Measurements from ENCODE around the gene CREG1.

The CREG1 gene

GRCh38 chr1:167593860-167594259 is 40.3 kb upstream of the CREG1 start:
- TF ChIP-seq CEBPB (IDR thresholded peaks at IDR 0.05) (no peak), CREB1 (IDR thresholded peaks at IDR 0.05; ENCODE audit: low read depth) (no peak), FOXM1 (IDR thresholded peaks at IDR 0.05; ENCODE audit: borderline replicate concordance, low read depth) (no peak), TEAD4 (IDR thresholded peaks at IDR 0.05) (no peak), MAX (IDR thresholded peaks at IDR 0.05) (no peak), RAD21 (IDR thresholded peaks at IDR 0.05; ENCODE audit: low read depth) (no peak), EGR1 (IDR thresholded peaks at IDR 0.05) (no peak), ZBTB7A (IDR thresholded peaks at IDR 0.05; ENCODE audit: low read depth) (no peak)
- TF ChIP-seq, protein P1, sequence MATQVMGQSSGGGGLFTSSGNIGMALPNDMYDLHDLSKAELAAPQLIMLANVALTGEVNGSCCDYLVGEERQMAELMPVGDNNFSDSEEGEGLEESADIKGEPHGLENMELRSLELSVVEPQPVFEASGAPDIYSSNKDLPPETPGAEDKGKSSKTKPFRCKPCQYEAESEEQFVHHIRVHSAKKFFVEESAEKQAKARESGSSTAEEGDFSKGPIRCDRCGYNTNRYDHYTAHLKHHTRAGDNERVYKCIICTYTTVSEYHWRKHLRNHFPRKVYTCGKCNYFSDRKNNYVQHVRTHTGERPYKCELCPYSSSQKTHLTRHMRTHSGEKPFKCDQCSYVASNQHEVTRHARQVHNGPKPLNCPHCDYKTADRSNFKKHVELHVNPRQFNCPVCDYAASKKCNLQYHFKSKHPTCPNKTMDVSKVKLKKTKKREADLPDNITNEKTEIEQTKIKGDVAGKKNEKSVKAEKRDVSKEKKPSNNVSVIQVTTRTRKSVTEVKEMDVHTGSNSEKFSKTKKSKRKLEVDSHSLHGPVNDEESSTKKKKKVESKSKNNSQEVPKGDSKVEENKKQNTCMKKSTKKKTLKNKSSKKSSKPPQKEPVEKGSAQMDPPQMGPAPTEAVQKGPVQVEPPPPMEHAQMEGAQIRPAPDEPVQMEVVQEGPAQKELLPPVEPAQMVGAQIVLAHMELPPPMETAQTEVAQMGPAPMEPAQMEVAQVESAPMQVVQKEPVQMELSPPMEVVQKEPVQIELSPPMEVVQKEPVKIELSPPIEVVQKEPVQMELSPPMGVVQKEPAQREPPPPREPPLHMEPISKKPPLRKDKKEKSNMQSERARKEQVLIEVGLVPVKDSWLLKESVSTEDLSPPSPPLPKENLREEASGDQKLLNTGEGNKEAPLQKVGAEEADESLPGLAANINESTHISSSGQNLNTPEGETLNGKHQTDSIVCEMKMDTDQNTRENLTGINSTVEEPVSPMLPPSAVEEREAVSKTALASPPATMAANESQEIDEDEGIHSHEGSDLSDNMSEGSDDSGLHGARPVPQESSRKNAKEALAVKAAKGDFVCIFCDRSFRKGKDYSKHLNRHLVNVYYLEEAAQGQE (IDR thresholded peaks at IDR 0.05; ENCODE audit: low read depth): no peak

DNA sequence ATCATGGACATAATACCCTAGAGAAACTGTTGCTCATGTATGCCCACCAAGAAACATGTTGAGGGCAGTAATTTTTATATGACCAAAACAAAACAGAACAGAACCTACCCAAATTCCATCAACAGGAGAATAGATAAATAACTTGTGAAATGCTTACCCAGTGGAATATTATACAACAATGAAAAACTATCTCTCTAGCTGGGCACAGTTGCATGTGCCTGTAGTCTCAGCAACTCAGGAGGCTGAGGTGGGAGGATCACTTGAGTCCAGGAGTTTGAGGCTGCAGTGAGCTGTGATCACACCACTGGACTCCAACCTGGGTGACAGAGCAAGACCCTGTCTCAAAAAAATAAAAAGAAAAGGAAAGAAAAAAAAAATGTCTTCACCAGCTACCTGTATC is 38.9 kb upstream of the CREG1 start:
- no peak for TF ChIP-seq EGR1 (IDR thresholded peaks at IDR 0.05)
- TF ChIP-seq TEAD4 (IDR thresholded peaks at IDR 0.05): no peak
- TF ChIP-seq ZBTB7A (IDR thresholded peaks at IDR 0.05; ENCODE audit: low read depth): no peak
- TF ChIP-seq TAF1 (IDR thresholded peaks at IDR 0.05; ENCODE audit: low read depth): no peak
- TF ChIP-seq, protein P1 (IDR thresholded peaks at IDR 0.05; ENCODE audit: low read depth): no peak
- TF ChIP-seq NFIC (IDR thresholded peaks at IDR 0.05): no peak
- no peak for TF ChIP-seq RAD21 (IDR thresholded peaks at IDR 0.05; ENCODE audit: low read depth)
- no peak for TF ChIP-seq CEBPB (IDR thresholded peaks at IDR 0.05)

- no peak for TF ChIP-seq RAD21 (IDR thresholded peaks at IDR 0.05; ENCODE audit: low read depth)
- TF ChIP-seq CEBPB (IDR thresholded peaks at IDR 0.05): no peak
- no peak for TF ChIP-seq FOXM1 (IDR thresholded peaks at IDR 0.05; ENCODE audit: borderline replicate concordance, low read depth)
- no peak for TF ChIP-seq TAF1 (IDR thresholded peaks at IDR 0.05; ENCODE audit: low read depth)
- TF ChIP-seq EP300 (IDR thresholded peaks at IDR 0.05; ENCODE audit: borderline replicate concordance): no peak
- no peak for TF ChIP-seq ZBTB7A (IDR thresholded peaks at IDR 0.05; ENCODE audit: low read depth)
- no peak for TF ChIP-seq MAX (IDR thresholded peaks at IDR 0.05)
- no peak for TF ChIP-seq TCF12 (IDR thresholded peaks at IDR 0.05; ENCODE audit: low read depth)
- no peak for TF ChIP-seq USF1 (IDR thresholded peaks at IDR 0.05)
Measured at GRCh38 chr1:167588361-167588760, 34.8 kb upstream of the CREG1 start.

DNA sequence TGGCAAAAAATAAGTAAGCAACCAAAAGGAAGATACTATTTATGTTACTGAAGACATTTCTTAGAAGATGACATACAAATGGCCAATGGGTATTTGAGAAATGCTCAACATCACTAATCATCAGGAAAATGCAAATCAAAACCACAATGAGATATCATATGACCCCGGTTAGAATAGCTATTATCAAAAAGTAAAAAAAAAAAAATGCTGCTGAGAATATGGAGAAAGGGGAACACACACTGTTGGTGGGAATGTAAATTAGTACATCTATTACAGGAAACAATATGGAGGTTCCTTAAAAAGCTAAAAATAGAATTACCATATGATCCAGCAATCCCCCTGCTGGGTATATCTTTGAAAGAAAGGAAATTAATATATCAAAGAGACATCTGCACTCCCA is 34.3 kb upstream of the CREG1 start:
- TF ChIP-seq TEAD4 (IDR thresholded peaks at IDR 0.05) (no peak), FOXM1 (IDR thresholded peaks at IDR 0.05; ENCODE audit: borderline replicate concordance, low read depth) (no peak)
- TF ChIP-seq, protein P1 (IDR thresholded peaks at IDR 0.05; ENCODE audit: low read depth): no peak

GRCh38 chr1:167587342-167587741 is 33.8 kb upstream of the CREG1 start:
- TF ChIP-seq FOXM1 (IDR thresholded peaks at IDR 0.05; ENCODE audit: borderline replicate concordance, low read depth) (no peak), EGR1 (IDR thresholded peaks at IDR 0.05) (no peak), EP300 (IDR thresholded peaks at IDR 0.05; ENCODE audit: borderline replicate concordance) (no peak), RAD21 (IDR thresholded peaks at IDR 0.05; ENCODE audit: low read depth) (no peak), USF1 (IDR thresholded peaks at IDR 0.05) (no peak), TAF1 (IDR thresholded peaks at IDR 0.05; ENCODE audit: low read depth) (no peak), MAX (IDR thresholded peaks at IDR 0.05) (no peak), CEBPB (IDR thresholded peaks at IDR 0.05) (no peak)
- TF ChIP-seq, protein P1 (IDR thresholded peaks at IDR 0.05; ENCODE audit: low read depth): no peak
